NB4 (cell line): ENCODE data around the gene NR4A3.

Experiments used
- CTCF ChIP-seq: IDR thresholded peaks from one replicate; pipeline ENCODE4 v1.5.1; 2012; ENCODE audit warnings: low read depth, low read length
- MAX ChIP-seq: IDR thresholded peaks from 2 replicates; pipeline ENCODE4 v1.6.1; 2011; ENCODE audit warnings: low read depth, low read length
- MYC ChIP-seq: IDR thresholded peaks from 2 replicates; pipeline ENCODE4 v1.6.1; 2011; ENCODE audit warnings: low read depth, low read length
- POLR2A ChIP-seq: IDR thresholded peaks from 2 replicates; pipeline ENCODE4 v1.6.1; 2011; ENCODE audit warnings: mild to moderate bottlenecking; ENCODE audit not compliant: insufficient read length; ENCODE audit errors: extremely low read depth

GRCh38 chr9:99867968-99868367 is 46.3 kb downstream of the NR4A3 start:
- TF ChIP-seq CTCF (no peak), POLR2A (no peak), MYC (no peak), MAX (no peak)
